ENCODE results near the gene SPATS2.
A peak's percentile ranks its signal among the peaks of the same experiment; 100 is the strongest.

Gene SPATS2

DNA sequence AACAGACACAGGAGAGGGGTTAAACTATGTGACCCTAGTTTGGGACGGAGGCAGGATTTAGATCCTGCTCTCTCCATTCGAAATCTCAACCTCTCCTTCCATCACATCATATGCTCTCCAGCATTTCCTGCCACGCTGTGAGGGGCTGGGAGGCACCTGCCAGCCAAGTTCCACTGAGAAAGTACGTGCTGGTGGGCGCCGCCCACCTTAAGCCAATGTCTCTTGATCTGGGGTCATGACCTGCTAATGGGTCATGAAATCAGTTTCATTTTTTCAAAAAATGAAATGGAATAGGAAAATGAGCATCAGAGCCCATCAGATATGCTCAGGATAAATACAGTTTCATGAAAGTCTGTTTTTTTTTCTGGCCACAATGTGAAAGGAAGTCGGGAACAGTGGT, 193.4 kb downstream of the SPATS2 start:
- ATAC-seq: no peak

- ATAC-seq: no peak
Observed at GRCh38 chr12:49562233-49562632, 195.0 kb downstream of the SPATS2 start.

DNA sequence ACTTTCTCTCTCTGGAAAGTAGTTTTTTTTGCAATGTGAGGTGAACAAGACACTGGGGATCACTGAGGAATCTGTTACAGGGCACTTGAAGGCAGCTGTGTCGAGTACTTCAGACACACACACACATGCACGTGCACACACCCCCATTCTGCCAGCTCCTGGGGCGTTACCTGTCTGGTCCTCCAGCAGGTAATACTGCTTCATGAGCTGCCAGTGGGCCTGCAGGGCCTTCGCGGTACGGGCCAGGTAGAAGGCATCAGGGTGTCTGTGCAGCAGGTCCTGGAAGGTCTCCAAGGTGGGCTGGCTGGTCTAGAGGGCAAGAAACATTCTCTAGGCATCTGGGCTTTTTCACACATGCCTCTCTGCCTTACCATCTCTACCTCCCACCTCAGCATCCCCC, 195.6 kb downstream of the SPATS2 start:
- no peak for ATAC-seq

DNA sequence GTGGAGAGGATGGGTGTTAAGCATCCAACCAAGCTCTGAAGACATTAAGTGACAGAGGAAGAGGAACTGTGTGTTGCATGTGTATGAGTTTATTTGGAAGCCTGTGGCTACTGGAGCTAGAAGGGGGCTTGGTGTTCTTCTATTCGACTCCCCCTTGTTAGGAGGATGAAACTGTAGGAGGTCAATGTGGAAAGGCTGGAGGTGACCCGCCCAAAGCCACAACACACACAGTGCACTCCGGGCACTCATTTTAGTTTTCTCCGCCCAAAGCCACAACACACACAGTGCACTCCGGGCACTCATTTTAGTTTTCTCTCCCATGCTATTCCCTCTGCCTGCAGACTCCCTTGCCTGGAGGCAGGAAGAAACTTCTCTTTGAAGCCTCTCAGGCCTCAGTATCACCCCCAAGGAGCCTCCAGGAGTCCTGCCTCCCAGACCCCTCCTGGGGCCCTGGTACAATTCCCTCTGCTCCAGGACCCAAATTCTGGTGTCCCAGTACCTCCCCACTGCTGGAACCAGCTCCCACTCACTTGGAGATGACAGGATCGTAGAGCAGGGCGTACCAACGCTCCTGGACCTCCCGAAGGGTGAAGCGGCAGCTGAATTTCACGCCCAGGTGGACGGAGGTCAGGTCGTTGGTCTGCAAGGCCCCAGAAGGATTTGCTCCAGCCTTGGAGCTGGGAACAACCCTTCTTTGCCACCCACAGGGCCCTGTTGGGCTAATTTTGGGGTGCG, 196.9 kb downstream of the SPATS2 start:
- ATAC-seq: no peak

- no peak for ATAC-seq
Observed at GRCh38 chr12:49564686-49565405, 197.6 kb downstream of the SPATS2 start.

DNA sequence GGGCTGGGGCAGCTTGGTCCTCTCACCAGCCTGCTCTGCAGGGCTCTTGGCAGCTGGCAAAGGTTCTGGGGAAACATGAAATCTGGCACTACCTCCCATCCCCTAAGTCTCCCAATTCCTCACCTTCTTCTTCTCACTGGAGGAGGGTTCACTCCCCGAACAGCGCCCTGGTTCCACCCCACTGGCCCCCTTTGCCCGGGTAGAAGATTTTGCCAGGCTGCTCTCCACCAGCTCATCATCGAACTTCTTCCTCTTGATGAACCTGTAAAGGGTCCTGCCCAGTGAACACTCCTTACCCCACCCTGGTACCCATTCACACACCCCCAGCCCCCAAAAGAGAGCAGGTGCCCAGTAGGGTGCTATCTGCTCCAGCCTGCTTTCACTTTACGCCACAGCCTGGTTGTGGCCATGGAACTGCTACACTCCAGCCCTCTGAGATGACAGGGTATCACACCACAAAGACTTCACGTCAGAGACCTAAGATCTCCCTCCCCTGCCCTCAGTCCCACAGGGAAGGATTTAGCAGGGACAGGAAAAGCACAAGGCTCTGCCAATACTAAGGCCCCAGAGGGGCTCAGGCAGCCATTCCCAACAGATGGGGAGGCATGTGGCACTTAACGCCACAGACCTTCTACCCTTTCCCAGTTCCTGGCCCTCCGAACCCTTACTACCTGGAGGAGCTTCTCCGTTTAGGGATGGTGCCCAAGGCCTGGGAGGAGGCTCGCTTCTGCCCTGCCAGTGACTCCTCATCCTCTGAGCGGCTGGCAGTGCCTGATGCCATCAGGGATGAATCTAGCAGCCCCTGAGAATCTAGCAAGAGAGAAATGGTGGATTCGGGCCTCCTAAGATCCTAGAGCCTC, 198.4 kb downstream of the SPATS2 start:
- ATAC-seq: no peak

GRCh38 chr12:49566361-49566760, 199.1 kb downstream of the SPATS2 start:
- no peak for ATAC-seq

DNA sequence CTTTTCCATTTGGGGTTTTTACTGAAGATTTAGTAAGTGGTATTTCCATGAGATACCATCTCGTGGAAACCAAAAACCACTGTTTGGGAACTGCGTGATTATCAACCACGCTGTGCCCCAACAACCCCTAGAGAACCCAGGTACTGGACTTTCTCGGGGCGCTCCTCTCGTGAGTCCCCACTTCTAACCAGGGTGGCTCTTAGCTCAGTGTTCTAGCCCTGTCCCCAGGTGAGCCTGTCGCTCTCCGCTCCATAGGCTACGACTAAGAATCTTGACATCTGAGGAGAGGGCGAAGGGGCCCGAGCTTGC, 200.0 kb downstream of the SPATS2 start:
- ATAC-seq: peak; percentile 5 to 11

DNA sequence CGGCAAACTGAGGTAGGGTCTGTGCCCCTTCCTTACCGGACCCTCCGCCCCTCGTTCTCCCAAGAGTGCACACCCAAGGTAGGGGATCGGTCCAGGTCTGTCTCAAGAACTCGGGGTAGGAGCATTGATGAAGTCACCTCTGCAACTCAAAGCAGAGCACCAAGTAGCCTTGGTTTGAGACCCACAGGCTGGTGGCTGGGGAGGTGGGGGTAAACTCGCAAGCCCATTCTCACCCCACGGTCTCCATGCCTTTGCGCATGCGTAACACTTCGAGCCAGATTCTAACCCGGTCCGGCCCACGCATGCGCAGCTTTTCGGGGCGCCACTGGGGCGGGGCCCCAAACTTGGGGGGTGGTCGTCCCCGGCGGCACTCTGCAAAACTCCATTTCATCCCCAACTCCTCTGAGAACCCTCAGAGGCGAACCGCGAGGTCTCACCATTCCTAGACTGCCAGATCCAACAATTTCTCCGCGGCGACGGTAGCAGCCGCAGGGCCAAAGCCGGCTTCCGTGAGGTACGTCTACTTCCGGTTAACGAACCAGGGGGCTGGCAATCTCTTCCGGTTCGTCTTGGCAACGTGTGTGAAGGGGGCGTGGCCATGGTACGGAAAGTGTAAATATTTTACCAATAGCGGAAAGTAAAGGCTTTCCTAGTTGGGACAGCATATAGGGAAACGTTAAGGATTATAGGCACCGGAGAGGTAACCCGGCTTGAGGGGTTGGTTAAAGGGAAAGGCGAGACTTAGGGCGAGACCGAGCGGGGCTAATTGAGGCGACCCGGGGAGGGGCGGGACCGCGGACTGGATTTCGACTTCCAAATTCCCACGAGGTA, 200.6 kb downstream of the SPATS2 start, which contains the start of gene MCRS1:
Gene MCRS1 (minus strand): TSS at position 532 of the 831 bp plus-strand sequence. CDS start 1,411 bp downstream, outside the sequence.
- ATAC-seq: peak; percentile 90 to 94

DNA sequence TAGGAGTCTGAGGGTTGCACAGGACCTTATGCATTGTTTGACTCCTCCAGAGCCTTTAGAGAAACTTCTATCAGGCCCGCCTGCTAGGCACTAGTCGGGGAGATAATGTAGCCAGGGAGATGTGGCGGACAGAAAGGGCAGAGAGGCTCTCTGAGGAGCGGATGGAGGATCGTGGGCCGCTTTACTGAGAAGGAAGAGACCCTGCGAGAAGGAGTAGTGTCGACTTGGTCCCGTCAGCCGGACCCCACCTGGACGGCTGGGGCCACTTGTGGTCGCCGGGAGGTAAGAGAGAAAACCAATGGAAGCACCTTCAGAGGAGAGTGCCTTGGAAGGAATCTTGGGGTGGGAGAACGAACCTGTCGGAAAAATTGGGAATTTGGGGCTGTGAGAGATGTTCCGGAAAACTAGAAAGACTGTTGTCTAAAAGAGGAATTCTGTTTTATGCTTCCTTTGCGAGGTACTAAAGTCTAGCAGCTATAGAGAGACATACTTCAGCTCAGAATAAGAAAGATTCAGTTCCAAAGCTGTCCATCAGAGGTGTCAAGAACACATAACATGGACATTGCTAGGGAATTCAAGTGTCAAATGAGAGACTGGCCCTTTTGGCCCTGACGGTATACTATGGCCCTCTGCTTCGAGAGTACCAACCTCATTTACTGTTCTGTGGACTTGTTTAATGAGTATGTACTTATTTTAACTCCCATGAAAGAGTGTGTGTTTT, 201.3 kb downstream of the SPATS2 start:
- peak; percentile 8 to 11 for ATAC-seq

Measured in activated CD4-positive, CD25-positive, alpha-beta regulatory T cell treated with anti-CD3 and anti-CD28 coated beads, Interleukin-2, amount 50 U/mL, for 24 hours (primary cell).